Retinal pigment epithelial cell (primary cell): ENCODE data around the gene PRR5L.

Experiments
- DNase-seq: peaks from one replicate; pipeline ENCODE4 v3.0.0-alpha.2; 2010; ENCODE audit warnings: low read depth
- H3K4me3 ChIP-seq: 2 replicates; pipeline ENCODE4 v1.5.1; 2011; ENCODE audit warnings: mild to moderate bottlenecking, low read length, control low read depth, moderate library complexity
- TF ChIP-seq, protein P1 (sequence below): conservative IDR thresholded peaks from 2 replicates; pipeline ENCODE4 v1.5.1; 2011; ENCODE audit warnings: low read depth, low read length, control low read depth, inconsistent platforms

PRR5L gene

DNA sequence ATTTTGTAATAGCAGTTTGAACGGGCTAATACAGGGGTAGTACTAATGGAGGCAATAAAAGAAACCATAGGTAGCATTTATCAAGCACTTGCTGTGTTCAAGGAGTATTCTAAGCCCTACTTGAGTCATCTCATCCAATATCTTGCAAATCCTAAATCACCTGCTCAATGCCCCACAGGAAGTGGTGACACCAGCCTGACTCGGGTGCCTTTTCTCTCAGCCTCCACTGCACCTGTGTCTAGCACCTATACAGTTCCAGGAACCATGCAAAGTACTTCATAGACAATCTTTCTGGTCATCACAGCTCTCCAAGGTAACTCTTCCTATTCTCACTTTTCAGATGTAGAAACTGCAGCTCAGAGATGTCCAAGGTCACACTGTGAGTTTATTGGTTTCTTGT, 98.0 kb downstream of the PRR5L start:
- no peak for DNase-seq
- H3K4me3 ChIP-seq: no peak overlapping the region
- TF ChIP-seq, protein P1, sequence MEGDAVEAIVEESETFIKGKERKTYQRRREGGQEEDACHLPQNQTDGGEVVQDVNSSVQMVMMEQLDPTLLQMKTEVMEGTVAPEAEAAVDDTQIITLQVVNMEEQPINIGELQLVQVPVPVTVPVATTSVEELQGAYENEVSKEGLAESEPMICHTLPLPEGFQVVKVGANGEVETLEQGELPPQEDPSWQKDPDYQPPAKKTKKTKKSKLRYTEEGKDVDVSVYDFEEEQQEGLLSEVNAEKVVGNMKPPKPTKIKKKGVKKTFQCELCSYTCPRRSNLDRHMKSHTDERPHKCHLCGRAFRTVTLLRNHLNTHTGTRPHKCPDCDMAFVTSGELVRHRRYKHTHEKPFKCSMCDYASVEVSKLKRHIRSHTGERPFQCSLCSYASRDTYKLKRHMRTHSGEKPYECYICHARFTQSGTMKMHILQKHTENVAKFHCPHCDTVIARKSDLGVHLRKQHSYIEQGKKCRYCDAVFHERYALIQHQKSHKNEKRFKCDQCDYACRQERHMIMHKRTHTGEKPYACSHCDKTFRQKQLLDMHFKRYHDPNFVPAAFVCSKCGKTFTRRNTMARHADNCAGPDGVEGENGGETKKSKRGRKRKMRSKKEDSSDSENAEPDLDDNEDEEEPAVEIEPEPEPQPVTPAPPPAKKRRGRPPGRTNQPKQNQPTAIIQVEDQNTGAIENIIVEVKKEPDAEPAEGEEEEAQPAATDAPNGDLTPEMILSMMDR: no peak

DNA sequence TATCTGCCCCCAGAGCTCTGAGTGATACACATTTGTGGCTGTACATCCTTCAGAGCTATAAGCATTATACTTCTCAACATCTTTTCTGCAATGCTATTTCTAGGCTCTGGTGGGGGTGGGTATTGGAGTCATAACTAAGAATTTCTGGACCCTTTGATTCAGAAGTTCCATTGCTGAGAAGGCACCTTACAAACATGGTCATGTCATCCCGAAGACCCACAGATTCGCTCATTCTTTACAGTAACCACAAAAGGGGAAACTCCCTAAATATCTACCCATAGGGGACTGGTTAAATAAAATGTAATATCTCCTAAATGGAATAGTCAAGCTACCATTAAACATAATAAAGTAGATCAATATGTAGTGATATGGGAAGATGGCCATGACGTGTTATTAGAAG, 98.8 kb downstream of the PRR5L start:
- H3K4me3 ChIP-seq: no peak overlapping the region
- TF ChIP-seq, protein P1: no peak
- no peak for DNase-seq

DNA sequence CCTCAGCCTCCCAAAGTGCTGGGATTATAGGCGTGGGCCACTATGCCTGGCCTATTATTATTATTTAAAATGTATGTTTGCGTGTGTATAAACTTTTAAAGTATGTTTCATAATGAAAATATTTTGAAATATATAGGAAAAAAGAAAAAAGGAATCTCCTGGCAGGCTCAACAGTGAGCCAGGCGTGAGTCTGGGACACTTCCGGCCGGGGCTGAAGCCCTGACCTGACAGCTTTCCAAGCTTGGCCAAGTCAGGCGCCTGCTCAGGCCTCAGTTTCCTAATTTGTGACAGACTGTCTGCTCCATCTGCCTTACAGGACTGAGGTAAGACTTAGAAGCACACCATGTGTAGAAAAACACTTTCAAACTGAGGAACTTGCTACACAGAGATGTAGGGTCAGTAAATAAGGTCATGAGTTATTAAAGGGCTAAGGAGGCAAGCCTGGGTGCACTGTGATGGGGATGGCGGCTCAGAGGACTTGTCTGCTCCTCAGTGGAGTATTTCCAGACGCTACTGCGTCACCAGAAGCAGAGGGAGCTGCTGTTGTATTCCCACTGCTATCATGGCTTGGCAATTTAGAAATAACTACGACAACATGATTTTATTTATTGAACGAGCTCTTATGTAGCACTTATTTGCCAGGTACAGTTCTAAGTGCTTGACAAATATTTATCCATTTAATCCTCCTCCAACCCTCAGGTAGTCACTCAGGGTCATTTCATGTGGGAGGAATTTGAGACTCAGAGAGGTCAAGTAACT, 100.1 kb downstream of the PRR5L start:
- no peak for DNase-seq
- H3K4me3 ChIP-seq: no peak overlapping the region
- TF ChIP-seq, protein P1: no peak

DNA sequence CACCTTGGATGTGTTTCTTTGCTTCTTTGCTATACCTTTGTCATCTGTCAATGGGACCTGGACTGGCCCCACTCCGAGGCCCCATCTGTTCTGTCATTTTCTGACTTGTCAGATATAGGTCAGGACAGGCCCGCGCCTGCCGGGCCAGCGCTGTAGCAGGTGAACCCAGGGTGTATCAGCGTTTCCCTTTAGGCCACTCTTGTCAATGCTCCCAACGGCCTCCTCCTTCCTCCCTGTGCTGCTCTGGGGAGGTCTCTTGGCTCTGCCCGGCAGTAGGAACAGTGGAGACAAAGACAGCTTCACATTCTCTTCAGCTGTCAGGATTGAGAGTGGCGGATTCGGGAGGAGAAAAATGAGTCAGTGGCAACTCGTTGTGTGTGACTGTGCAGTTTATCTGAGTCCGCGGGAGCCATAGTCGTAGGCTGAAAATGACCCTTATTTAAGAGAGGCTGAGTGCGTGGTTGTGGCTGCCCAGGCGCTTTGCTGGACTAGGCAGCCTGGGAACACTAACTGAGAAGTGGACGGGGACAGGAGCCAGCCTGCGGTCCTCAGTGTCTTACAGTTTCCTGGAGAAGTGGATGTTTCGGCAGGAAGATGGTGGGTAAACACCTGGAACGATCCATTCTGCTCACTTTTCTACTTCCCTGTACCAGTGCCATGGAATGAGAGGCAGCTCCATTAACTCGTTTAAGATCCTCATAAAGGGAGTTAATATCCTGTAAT, 102.3 kb downstream of the PRR5L start:
- DNase-seq: no peak
- H3K4me3 ChIP-seq: no peak overlapping the region
- TF ChIP-seq, protein P1: no peak

DNA sequence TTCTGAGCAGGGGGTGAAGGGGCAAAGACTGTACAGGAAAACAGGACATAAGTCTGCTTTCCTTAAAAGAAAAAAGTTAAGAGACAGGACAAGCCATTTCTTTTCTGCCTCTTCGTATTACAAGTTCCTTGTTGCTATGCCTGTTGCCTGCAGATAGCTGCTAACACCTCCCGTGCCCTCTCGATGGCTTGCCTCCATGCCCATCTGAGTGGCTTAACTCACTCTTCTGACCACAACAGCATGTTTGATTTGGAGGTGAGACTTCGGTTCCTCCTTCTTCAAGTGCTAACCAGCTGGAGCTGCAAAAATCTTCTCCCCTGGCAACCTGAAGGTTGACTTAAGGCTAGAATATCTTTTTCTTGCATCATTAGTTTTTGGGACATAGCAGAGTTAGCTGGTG, 103.1 kb downstream of the PRR5L start:
- TF ChIP-seq, protein P1: no peak
- DNase-seq: no peak
- H3K4me3 ChIP-seq: no peak overlapping the region

DNA sequence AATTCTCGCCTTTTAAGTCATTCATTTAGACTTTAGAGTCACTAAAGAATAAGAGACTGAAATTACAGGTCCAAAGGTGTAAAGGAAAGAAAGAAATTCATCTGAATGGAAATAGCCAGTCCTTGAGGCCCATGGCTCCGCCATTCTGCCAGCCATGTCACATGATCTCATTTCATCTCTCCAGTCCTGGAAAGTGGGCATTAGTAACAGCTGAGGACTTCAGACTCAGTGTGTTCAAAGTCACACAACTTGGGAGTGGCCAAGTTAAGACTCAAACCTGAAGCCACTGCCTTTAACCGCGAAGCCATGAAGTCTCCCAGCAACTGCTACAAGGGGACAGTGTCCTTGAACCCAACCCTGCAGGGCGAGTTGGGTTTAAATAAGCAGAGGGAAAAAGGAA, 103.7 kb downstream of the PRR5L start:
- H3K4me3 ChIP-seq: no peak overlapping the region
- no peak for DNase-seq
- TF ChIP-seq, protein P1: no peak
